Measurements from ENCODE around the gene F10. TPM values are rescaled to one million over a fixed set of nuclear protein-coding genes. Genes with fewer than 3 reads are reported as not detected.

Gene F10
- total and polyA plus RNA-seq, 2 donors (not counting 1 experiment from before 2014, with no cell fraction given), result not detected

GRCh38 chr13:113075711-113076110 is 46.9 kb upstream of the F10 start:
- H3K79me2 ChIP-seq (ENCODE audit: control insufficient read depth, insufficient read depth, low read length), result no peaks in the 10 kb centered on the region
- CTCF ChIA-PET, result no interaction called here
- H3K4me3 ChIP-seq (ENCODE audit: control extremely low read depth in 1 of 5, extremely low read depth in 1 of 5, insufficient read depth in 1 of 5, low read depth in 2 of 5, low read length in 4 of 5), result no peak overlapping the region
- no peaks in the 10 kb centered on the region for H4K20me1 ChIP-seq (ENCODE audit: control insufficient read depth, insufficient read depth, low read length, poor library complexity, severe bottlenecking)
- TF ChIP-seq EZH2 (IDR thresholded peaks at IDR 0.05; ENCODE audit: borderline replicate concordance, insufficient read depth, low read depth, low read length, poor library complexity, severe bottlenecking) (no peak), CTCF (IDR thresholded peaks at IDR 0.05) (no peak)
- H3K4me1 Mint-ChIP-seq, result no peaks in the 10 kb centered on the region
- H3K4me1 ChIP-seq (ENCODE audit: control insufficient read depth in 2 of 2, insufficient read depth in 2 of 2, low read length in 2 of 2), result no peaks in the 10 kb centered on the region
- H3K27me3 Mint-ChIP-seq, result no peaks in the 10 kb centered on the region
- H2AFZ ChIP-seq (ENCODE audit: insufficient read depth, low read depth, low read length, poor library complexity, severe bottlenecking), result no peak overlapping the region
- H3K27ac Mint-ChIP-seq, result no peak overlapping the region
- WGBS (ENCODE audit: insufficient coverage), result 98% methylated on average over 17 of the region's 17 CpGs
- H3K9me3 Mint-ChIP-seq (ENCODE audit: insufficient read depth), result no peaks in the 10 kb centered on the region
- H3K4me3 Mint-ChIP-seq, result no peak overlapping the region
- H3K9ac ChIP-seq (ENCODE audit: low read length), result no peak overlapping the region
- POLR2A ChIA-PET, result no interaction called here
- no peaks in the 10 kb centered on the region for H3K27me3 ChIP-seq (replicated peaks in 1 of 4; ENCODE audit: control extremely low read depth in 1 of 4, control insufficient read depth in 3 of 4, insufficient read depth in 4 of 4, low read length in 3 of 4)
- H3K9me3 ChIP-seq (ENCODE audit: control extremely low read depth in 1 of 3, control insufficient read depth in 2 of 3, insufficient read depth in 1 of 3, low read length in 2 of 3), result peaks cover 0 to 6% (median 0%) of the 10 kb centered on the region in 3 donors
- no peak overlapping the region for H3K4me2 ChIP-seq (replicated peaks; ENCODE audit: low read depth, low read length, poor library complexity, severe bottlenecking)
- DNase-seq, result no peak
- intact Hi-C loops (cut with micrococcal nuclease), result no loop called here
- ATAC-seq (ENCODE audit: low read depth), result no peak
- H3K36me3 ChIP-seq (replicated peaks in 1 of 2; ENCODE audit: control extremely low read depth in 1 of 2, control insufficient read depth in 1 of 2, extremely low read depth in 1 of 2, insufficient read depth in 2 of 2, low read length in 1 of 2), result no peaks in the 10 kb centered on the region
- H3K27ac ChIP-seq (ENCODE audit: low read length in 2 of 2), result no peak overlapping the region

GRCh38 chr13:113076681-113077401 is 45.8 kb upstream of the F10 start:
- no peak overlapping the region for H3K4me3 ChIP-seq (ENCODE audit: control extremely low read depth in 1 of 5, extremely low read depth in 1 of 5, insufficient read depth in 1 of 5, low read depth in 2 of 5, low read length in 4 of 5)
- H3K9me3 ChIP-seq (ENCODE audit: control extremely low read depth in 1 of 3, control insufficient read depth in 2 of 3, insufficient read depth in 1 of 3, low read length in 2 of 3), result peaks cover 0 to 6% (median 0%) of the 10 kb centered on the region in 3 donors
- no peaks in the 10 kb centered on the region for H3K27me3 Mint-ChIP-seq
- H3K4me1 Mint-ChIP-seq, result no peaks in the 10 kb centered on the region
- H3K4me1 ChIP-seq (ENCODE audit: control insufficient read depth in 2 of 2, insufficient read depth in 2 of 2, low read length in 2 of 2), result no peaks in the 10 kb centered on the region
- H3K9ac ChIP-seq (ENCODE audit: low read length), result no peak overlapping the region
- no peak for DNase-seq
- no peak for ATAC-seq (ENCODE audit: low read depth)
- TF ChIP-seq CTCF (IDR thresholded peaks at IDR 0.05) (no peak), EZH2 (IDR thresholded peaks at IDR 0.05; ENCODE audit: borderline replicate concordance, insufficient read depth, low read depth, low read length, poor library complexity, severe bottlenecking) (no peak)
- no peaks in the 10 kb centered on the region for H3K36me3 ChIP-seq (replicated peaks in 1 of 2; ENCODE audit: control extremely low read depth in 1 of 2, control insufficient read depth in 1 of 2, extremely low read depth in 1 of 2, insufficient read depth in 2 of 2, low read length in 1 of 2)
- H4K20me1 ChIP-seq (ENCODE audit: control insufficient read depth, insufficient read depth, low read length, poor library complexity, severe bottlenecking), result no peaks in the 10 kb centered on the region
- 95% methylated on average over 38 of the region's 39 CpGs for WGBS (ENCODE audit: insufficient coverage)
- H3K27me3 ChIP-seq (replicated peaks in 1 of 4; ENCODE audit: control extremely low read depth in 1 of 4, control insufficient read depth in 3 of 4, insufficient read depth in 4 of 4, low read length in 3 of 4), result no peaks in the 10 kb centered on the region
- CTCF ChIA-PET, result no interaction called here
- no peak overlapping the region for H3K27ac Mint-ChIP-seq
- H3K9me3 Mint-ChIP-seq (ENCODE audit: insufficient read depth), result no peaks in the 10 kb centered on the region
- no peak overlapping the region for H3K27ac ChIP-seq (ENCODE audit: low read length in 2 of 2)
- intact Hi-C loops (cut with micrococcal nuclease), result no loop called here
- no peak overlapping the region for H3K4me3 Mint-ChIP-seq
- H3K79me2 ChIP-seq (ENCODE audit: control insufficient read depth, insufficient read depth, low read length), result no peaks in the 10 kb centered on the region
- H3K4me2 ChIP-seq (replicated peaks; ENCODE audit: low read depth, low read length, poor library complexity, severe bottlenecking), result no peak overlapping the region
- POLR2A ChIA-PET, result no interaction called here
- H2AFZ ChIP-seq (ENCODE audit: insufficient read depth, low read depth, low read length, poor library complexity, severe bottlenecking), result no peak overlapping the region
